Measurements from ENCODE around the gene ZNF737.
"Not testable (repeated sequence)": the region's sequence is repeated elsewhere in the genome, so short reads cannot be mapped to it uniquely, and the experiment has no call there.

ZNF737 gene

GRCh38 chr19:20565321-20566018, at the start of gene ZNF737:
Gene ZNF737 (minus strand): TSS chr19:20565781. CDS start chr19:20565640, 141 bp downstream.
- DNase-seq = peak; percentile 85

- not testable (repeated sequence) for DNase-seq
Observed at GRCh38 chr19:20614971-20615370, 49.4 kb upstream of the ZNF737 start.

- DNase-seq = no peak
Observed at GRCh38 chr19:20612711-20613316, 47.2 kb upstream of the ZNF737 start.

GRCh38 chr19:20611866-20612265, 46.3 kb upstream of the ZNF737 start:
- no peak for DNase-seq

GRCh38 chr19:20607943-20608342, 42.4 kb upstream of the ZNF737 start:
- DNase-seq = no peak

DNA sequence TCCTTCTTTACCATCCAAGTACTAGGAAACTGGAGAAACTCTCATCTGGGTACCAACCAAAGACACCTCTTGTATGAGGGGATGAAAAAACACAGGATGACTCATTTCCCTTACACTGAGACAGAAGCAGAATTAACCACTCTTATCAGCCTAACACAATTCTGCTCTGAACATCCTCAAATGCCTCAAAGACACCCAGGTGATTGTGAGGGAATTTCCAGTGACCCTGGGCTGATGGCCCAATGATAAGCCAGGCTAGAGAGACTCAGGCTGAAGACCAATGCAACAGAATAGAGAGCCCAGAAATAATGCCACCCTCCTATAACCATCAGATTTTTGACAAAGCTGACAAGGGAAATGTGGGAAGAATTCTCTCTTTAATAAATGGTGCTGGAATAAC, 7.0 kb downstream of the ZNF737 start:
- no peak for DNase-seq

- no peak for DNase-seq
Observed at GRCh38 chr19:20558011-20558410, 7.6 kb downstream of the ZNF737 start.

GRCh38 chr19:20544667-20545333, 20.8 kb downstream of the ZNF737 start:
- DNase-seq = not testable (repeated sequence)

GRCh38 chr19:20530303-20530702, 35.3 kb downstream of the ZNF737 start:
- DNase-seq = not testable (repeated sequence)

DNA sequence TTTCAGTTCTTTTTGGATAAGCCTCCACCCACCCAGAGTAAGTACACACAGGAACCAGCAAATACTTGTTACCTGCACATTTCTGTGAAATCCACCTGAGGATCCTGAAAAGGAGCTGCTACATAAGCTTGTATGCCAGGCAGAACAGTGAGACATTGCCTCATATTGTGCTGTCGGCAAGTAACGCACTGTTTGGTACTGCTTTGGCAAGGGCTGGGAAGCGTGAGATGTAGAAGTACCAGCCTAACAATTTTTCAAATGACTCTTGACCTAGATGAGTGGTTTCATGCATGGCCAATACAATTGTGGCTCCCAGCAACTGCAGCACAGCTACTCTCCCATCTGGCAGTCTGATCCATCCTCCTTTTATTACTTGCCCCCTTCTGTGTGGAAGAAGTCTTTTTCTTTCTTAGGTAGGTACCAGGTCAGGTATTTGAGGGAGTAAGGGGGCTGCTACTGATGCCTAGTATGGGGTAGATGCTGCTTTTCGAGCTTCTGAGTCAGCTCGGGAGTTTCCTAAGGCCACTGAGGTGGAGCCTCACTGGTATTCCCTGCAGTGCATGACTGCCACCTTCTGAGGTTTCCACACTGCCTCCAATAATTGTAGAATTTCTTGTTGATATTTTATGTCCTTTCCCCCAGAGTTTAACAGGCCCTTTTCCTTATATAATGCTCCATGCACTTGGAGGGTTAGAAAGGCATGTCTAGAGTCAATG, 52.2 kb downstream of the ZNF737 start:
- no peak for DNase-seq

DNA sequence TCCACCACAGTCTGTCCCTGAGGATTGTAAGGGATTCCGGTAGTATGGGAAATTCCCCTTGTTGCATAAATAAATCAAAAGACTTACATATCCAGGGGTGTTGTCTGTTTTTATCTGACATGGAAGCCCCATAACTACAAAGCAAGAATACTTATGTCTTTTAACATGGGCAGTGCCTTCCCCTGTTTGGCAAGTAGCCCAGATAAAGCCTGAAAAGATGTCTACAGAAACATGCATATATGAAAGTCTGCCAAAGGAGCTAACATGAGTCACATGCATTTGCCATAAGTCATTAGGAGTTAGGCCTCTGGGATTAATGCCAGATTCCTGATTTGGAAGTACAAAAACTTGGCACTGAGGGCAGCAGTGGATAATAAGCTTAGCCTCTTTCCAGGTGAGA, 62.1 kb downstream of the ZNF737 start:
- no peak for DNase-seq

All from suppressor macrophage treated with lipopolysaccharide for 4 hours (primary cell).